HG03039 (cell line): ENCODE results near the gene CARNS1.

ENCODE experiments used
- ATAC-seq: cut with Tn5 transposase; IDR thresholded peaks from one replicate; pipeline ENCODE4 v1.9.1; 2021; ENCODE audit warnings: mild to moderate bottlenecking, moderate library complexity; ENCODE audit not compliant: unreplicated experiment

Gene CARNS1

GRCh38 chr11:67415501-67416304 lies at the start of gene CARNS1:
TSS of gene CARNS1 (plus strand) at chr11:67415678. CDS start at chr11:67416200, 522 bp downstream.
- no peak for ATAC-seq

- no peak for ATAC-seq
Measured at GRCh38 chr11:67365736-67366444, 49.6 kb upstream of the CARNS1 start.

GRCh38 chr11:67366546-67366945 lies 48.9 kb upstream of the CARNS1 start:
- no peak for ATAC-seq

- no peak for ATAC-seq
Measured at GRCh38 chr11:67366961-67367760, 48.3 kb upstream of the CARNS1 start.

- no peak for ATAC-seq
Measured at GRCh38 chr11:67367761-67368227, 47.7 kb upstream of the CARNS1 start.

- ATAC-seq: no peak
Measured at GRCh38 chr11:67368621-67369020, 46.9 kb upstream of the CARNS1 start.

- no peak for ATAC-seq
Measured at GRCh38 chr11:67369275-67369674, 46.2 kb upstream of the CARNS1 start.

- no peak for ATAC-seq
Measured at GRCh38 chr11:67369801-67370284, 45.6 kb upstream of the CARNS1 start.

GRCh38 chr11:67370351-67371076 lies 45.0 kb upstream of the CARNS1 start:
- ATAC-seq: no peak

GRCh38 chr11:67371189-67371910 lies 44.1 kb upstream of the CARNS1 start:
- no peak for ATAC-seq

GRCh38 chr11:67371911-67372320 lies 43.6 kb upstream of the CARNS1 start:
- ATAC-seq: no peak

GRCh38 chr11:67372321-67372992 lies 43.0 kb upstream of the CARNS1 start:
- no peak for ATAC-seq

GRCh38 chr11:67372993-67373647 lies 42.4 kb upstream of the CARNS1 start, which contains the start of gene CLCF1:
TSS of gene CLCF1 (minus strand) at chr11:67373598. CDS start at chr11:67373539, 59 bp downstream.
- ATAC-seq: no peak

- ATAC-seq: no peak
Measured at GRCh38 chr11:67373648-67374570, 41.6 kb upstream of the CARNS1 start.

- no peak for ATAC-seq
Measured at GRCh38 chr11:67374571-67375281, 40.8 kb upstream of the CARNS1 start.

GRCh38 chr11:67375320-67376055 lies 40.0 kb upstream of the CARNS1 start:
- no peak for ATAC-seq
